GM23248 (cell line): ENCODE results near the gene DIP2C. TPM values are rescaled to one million over a fixed set of nuclear protein-coding genes. Genes with fewer than 3 reads are reported as not detected.
A peak's percentile ranks its signal among the peaks of the same experiment; 100 is the strongest.
"Not testable (repeated sequence)": the region's sequence is repeated elsewhere in the genome, so short reads cannot be mapped to it uniquely, and the experiment has no call there.

ENCODE experiments used
- DNase-seq: peaks from one replicate; pipeline ENCODE4 v3.0.0-alpha.2; 2015
- H2AFZ ChIP-seq: fragments of 200-600 bp; sonication (generic); 2 replicates; pipeline ENCODE4 v1.6.1; 2016; ENCODE audit warnings: antibody characterized with exemption
- H3F3A ChIP-seq: fragments of 200-600 bp; sonication (generic); 2 replicates; pipeline ENCODE4 v1.6.1; 2016; ENCODE audit warnings: mild to moderate bottlenecking, antibody characterized with exemption, mixed run types; ENCODE audit not compliant: insufficient read depth
- H3K27ac ChIP-seq: fragments of 200-600 bp; sonication (generic); 2 replicates; pipeline ENCODE4 v1.5.1; 2016; ENCODE audit warnings: mild to moderate bottlenecking
- H3K27me3 ChIP-seq: fragments of 200-600 bp; sonication (generic); replicated peaks from 2 replicates; pipeline ENCODE4 v1.6.1; 2016; ENCODE audit warnings: mild to moderate bottlenecking; ENCODE audit not compliant: insufficient read depth
- H3K36me3 ChIP-seq: fragments of 200-600 bp; sonication (generic); 2 replicates; pipeline ENCODE4 v1.6.1; 2016; ENCODE audit warnings: low read depth, mild to moderate bottlenecking
- H3K4me1 ChIP-seq: fragments of 200-600 bp; sonication (generic); 2 replicates; pipeline ENCODE4 v1.6.1; 2016; ENCODE audit warnings: mild to moderate bottlenecking; ENCODE audit not compliant: insufficient read depth
- H3K4me2 ChIP-seq: fragments of 200-600 bp; sonication (generic); one replicate; pipeline ENCODE4 v1.6.1; 2016; ENCODE audit warnings: mild to moderate bottlenecking; ENCODE audit not compliant: unreplicated experiment
- H3K4me3 ChIP-seq: fragments of 200-600 bp; sonication (generic); 2 replicates; pipeline ENCODE4 v1.5.1; 2016; ENCODE audit warnings: mild to moderate bottlenecking
- H3K79me2 ChIP-seq: fragments of 200-600 bp; sonication (generic); 2 replicates; pipeline ENCODE4 v1.6.1; 2016; ENCODE audit warnings: mild to moderate bottlenecking; ENCODE audit not compliant: insufficient read depth
- H3K9ac ChIP-seq: fragments of 200-600 bp; sonication (generic); 2 replicates; pipeline ENCODE4 v1.6.1; 2016; ENCODE audit warnings: mild to moderate bottlenecking
- H3K9me2 ChIP-seq: fragments of 200-600 bp; sonication (generic); 2 replicates; pipeline ENCODE4 v1.6.1; 2016; ENCODE audit warnings: mixed run types, mild to moderate bottlenecking, moderate library complexity; ENCODE audit not compliant: insufficient read depth
- H3K9me3 ChIP-seq: fragments of 200-600 bp; sonication (generic); one replicate; pipeline ENCODE4 v1.6.1; 2017; ENCODE audit warnings: low read depth
- H4K20me1 ChIP-seq: fragments of 200-600 bp; sonication (generic); 2 replicates; pipeline ENCODE4 v1.6.0; 2016; ENCODE audit not compliant: insufficient read depth
- EZH2 ChIP-seq: fragments of 200-600 bp; sonication (generic); IDR thresholded peaks from 2 replicates; pipeline ENCODE4 v1.6.1; 2018; ENCODE audit warnings: antibody characterized with exemption, mild to moderate bottlenecking; ENCODE audit not compliant: insufficient read depth, poor library complexity, severe bottlenecking
- EZH2phosphoT487 ChIP-seq: fragments of 200-600 bp; sonication (generic); IDR thresholded peaks from 2 replicates; pipeline ENCODE4 v1.6.1; 2018; ENCODE audit warnings: antibody characterized with exemption, moderate library complexity, mild to moderate bottlenecking, low read depth; ENCODE audit not compliant: insufficient read depth
- WGBS, 2 experiments: methylation state at CpG; one replicate each; pipeline ENCODE4 v1.1.6; 2015 to 2017; ENCODE audit warnings: low lambda C conversion rate in 2 of 2, low coverage in 1 of 2; ENCODE audit errors: missing lambda C conversion rate in 2 of 2; 5-methylcytosine and 5-hydroxymethylcytosine counted together
- in situ Hi-C: fragments of 300-500 bp; cut with MboI; formaldehyde crosslinking; loops from 2 replicates; pipeline ENCODE4 v1.15.0; 2020
- polyA plus RNA-seq: library from polyadenylated mRNA; unstranded; fragments of >200 nt; fragmentation: Nextera tagmentation; extraction: Ambion mirVana; gene quantifications from 2 replicates; pipeline ENCODE4 v1.2.1, GENCODE V29; 2016
- total RNA-seq: library from RNA; depleted of rRNA; stranded (reverse); fragments of >200 nt; shearing (Covaris generic); gene quantifications from 2 replicates; pipeline ENCODE4 v1.2.3, GENCODE V29; 2014

The DIP2C gene
- total and polyA plus RNA-seq, 2 experiments from 2014 or later, result 12.0 to 13.1 TPM

- no peak for DNase-seq
- H3K4me1 ChIP-seq, result peaks cover 11% of the 10 kb centered on the region
- H4K20me1 ChIP-seq, result no peaks in the 10 kb centered on the region
- H2AFZ ChIP-seq, result no peak overlapping the region
- no peak overlapping the region for H3K4me3 ChIP-seq
- no peak overlapping the region for H3K4me2 ChIP-seq
- no peak overlapping the region for H3K9ac ChIP-seq
- no peaks in the 10 kb centered on the region for H3K27me3 ChIP-seq
- H3F3A ChIP-seq, result peaks cover 41% of the 10 kb centered on the region
- TF ChIP-seq EZH2phosphoT487 (no peak), EZH2 (no peak)
- in situ Hi-C loops, result no loop called here
- peaks cover 45% of the 10 kb centered on the region for H3K79me2 ChIP-seq
- WGBS, 2 experiments, result 83 to 84% methylated on average over 11 of the region's 11 CpGs
- no peaks in the 10 kb centered on the region for H3K36me3 ChIP-seq
- H3K9me2 ChIP-seq, result no peaks in the 10 kb centered on the region; the same call in 1 of the 2 replicates
- no peaks in the 10 kb centered on the region for H3K9me3 ChIP-seq
- no peak overlapping the region for H3K27ac ChIP-seq
Observed at GRCh38 chr10:451021-451471, 238.4 kb downstream of the DIP2C start.

- Histone ChIP-seq H3K4me3 (no peak overlapping the region), H3K27me3 (no peaks in the 10 kb centered on the region), H3K79me2 (peaks cover 51% of the 10 kb centered on the region), H3F3A (peaks cover 45% of the 10 kb centered on the region), H4K20me1 (no peaks in the 10 kb centered on the region), H3K4me2 (no peak overlapping the region), H3K9ac (no peak overlapping the region), H3K27ac (no peak overlapping the region), H3K9me3 (no peaks in the 10 kb centered on the region), H3K4me1 (peaks cover 11% of the 10 kb centered on the region), H3K9me2 (peaks cover 5% of the 10 kb centered on the region; the same call in 1 of the 2 replicates), H3K36me3 (no peaks in the 10 kb centered on the region), H2AFZ (no peak overlapping the region)
- no peak for TF ChIP-seq EZH2
- no peak for TF ChIP-seq EZH2phosphoT487
- 84 to 88% methylated on average over 3 of the region's 3 CpGs for WGBS, 2 experiments
- in situ Hi-C loops, result no loop called here
- DNase-seq, result no peak
Observed at GRCh38 chr10:450463-450862, 239.0 kb downstream of the DIP2C start.

- H3K27ac ChIP-seq, H3K4me2 ChIP-seq, H3K4me3 ChIP-seq, H3K9ac ChIP-seq, H3K9me3 ChIP-seq, H3K9me2 ChIP-seq, H2AFZ ChIP-seq, H3K27me3 ChIP-seq, H3K4me1 ChIP-seq, in situ Hi-C loops, H3K36me3 ChIP-seq, H4K20me1 ChIP-seq: not testable (repeated sequence)
- Histone ChIP-seq H3K79me2 (peaks cover 60% of the 10 kb centered on the region), H3F3A (peaks cover 48% of the 10 kb centered on the region)
- peak; percentile 40 for DNase-seq
- 75 to 86% methylated on average over 3 to 6 of the region's 6 CpGs for WGBS, 2 experiments
Observed at GRCh38 chr10:449331-449730, 240.1 kb downstream of the DIP2C start.

DNA sequence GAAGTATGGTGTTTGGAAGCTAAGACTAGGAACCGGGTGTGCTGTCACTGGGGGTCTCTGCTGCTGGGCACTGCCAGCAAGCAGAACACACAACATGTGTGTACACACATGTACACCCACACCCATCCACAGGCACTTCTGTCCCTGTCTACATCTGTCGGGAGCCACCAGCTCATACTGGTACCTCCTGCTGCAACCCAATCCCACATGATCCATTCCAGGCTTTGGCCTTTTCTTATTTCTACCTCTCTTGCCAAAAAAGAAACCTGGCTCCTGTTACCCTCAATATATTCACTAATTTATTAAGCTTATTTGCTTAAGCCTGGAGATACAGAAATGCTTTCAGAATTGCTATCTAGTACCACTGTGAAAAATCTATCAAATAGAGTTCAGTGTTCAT, 246.0 kb downstream of the DIP2C start:
- 32 to 33% methylated on average over 2 of the region's 2 CpGs for WGBS, 2 experiments
- Histone ChIP-seq H3K4me2 (no peak overlapping the region), H3F3A (peaks cover 34% of the 10 kb centered on the region), H2AFZ (no peak overlapping the region), H3K27ac (no peak overlapping the region), H3K79me2 (peaks cover 31% of the 10 kb centered on the region; the same call in 1 of the 2 replicates), H3K36me3 (no peaks in the 10 kb centered on the region), H3K9ac (no peak overlapping the region), H3K4me3 (no peak overlapping the region), H3K9me3 (no peaks in the 10 kb centered on the region), H4K20me1 (no peaks in the 10 kb centered on the region; the same call in 1 of the 2 replicates), H3K9me2 (peaks cover 6% of the 10 kb centered on the region; the same call in 1 of the 2 replicates), H3K4me1 (no peaks in the 10 kb centered on the region), H3K27me3 (no peaks in the 10 kb centered on the region)
- TF ChIP-seq EZH2phosphoT487 (no peak), EZH2 (no peak)
- DNase-seq, result no peak
- in situ Hi-C loops, result no loop called here

DNA sequence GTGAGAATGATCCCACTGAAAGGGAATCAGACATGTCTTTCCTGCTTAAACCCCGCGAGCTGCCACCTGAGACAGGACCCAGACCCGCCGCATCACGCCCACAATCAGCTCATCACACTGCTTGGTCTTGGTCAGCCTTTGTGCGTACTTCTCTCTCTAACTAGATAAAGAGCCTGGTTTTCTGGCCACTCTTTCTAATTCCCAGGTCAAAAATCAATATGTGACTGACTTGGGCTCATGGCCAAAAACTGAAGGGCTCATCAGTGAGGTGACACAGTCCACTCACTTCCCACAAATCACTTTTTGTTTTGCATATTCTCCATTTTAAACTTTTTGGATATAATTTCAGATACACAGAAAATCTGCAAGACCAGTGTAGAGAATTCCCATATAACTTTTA, 247.3 kb downstream of the DIP2C start:
- in situ Hi-C loops, result no loop called here
- peaks cover 27% of the 10 kb centered on the region; the same call in 1 of the 2 replicates for H3K79me2 ChIP-seq
- H3K27me3 ChIP-seq, result no peaks in the 10 kb centered on the region
- H3K36me3 ChIP-seq, result no peaks in the 10 kb centered on the region
- no peak overlapping the region for H3K4me3 ChIP-seq
- peaks cover 6% of the 10 kb centered on the region; the same call in 1 of the 2 replicates for H3K9me2 ChIP-seq
- H4K20me1 ChIP-seq, result no peaks in the 10 kb centered on the region; the same call in 1 of the 2 replicates
- TF ChIP-seq EZH2, result no peak
- no peak overlapping the region for H3K27ac ChIP-seq
- WGBS, 2 experiments, result 94 to 100% methylated on average over 4 to 6 of the region's 6 CpGs
- H3K4me2 ChIP-seq, result no peak overlapping the region
- no peak overlapping the region for H2AFZ ChIP-seq
- H3F3A ChIP-seq, result peaks cover 35% of the 10 kb centered on the region
- DNase-seq, result no peak
- H3K9me3 ChIP-seq, result no peaks in the 10 kb centered on the region
- H3K9ac ChIP-seq, result no peak overlapping the region
- H3K4me1 ChIP-seq, result no peaks in the 10 kb centered on the region
